Left lung (tissue), 10 donors: ENCODE results near the gene ITGB4. TPM values are rescaled to one million over a fixed set of nuclear protein-coding genes. Genes with fewer than 3 reads are reported as not detected.

Experiments used
- ATAC-seq: fragments of 200-7000 bp; cut with Tn5 transposase; one replicate; pipeline ENCODE4 v1.9.1; 2020; ENCODE audit warnings: moderate library complexity
- DNase-seq, 4 donors: peaks; one replicate each; pipeline ENCODE4 v3.0.0-alpha.2; 2013 to 2020
- H3K27ac ChIP-seq, 2 donors: fragments of 200-600 bp; sonication (generic) in 1 of 2; one replicate each; pipeline versions ENCODE4 v1.5.0 to v1.8.0; 2020 to 2021
- H3K27me3 ChIP-seq, 2 donors: fragments of 200-600 bp; sonication (generic) in 1 of 2; one replicate each; pipeline versions ENCODE4 v1.5.0 to v1.8.0; 2020 to 2021
- H3K36me3 ChIP-seq, 2 donors: fragments of 200-600 bp; sonication (generic) in 1 of 2; one replicate each; pipeline versions ENCODE4 v1.5.0 to v1.8.0; 2020 to 2021
- H3K4me1 ChIP-seq, 2 donors: fragments of 200-600 bp; one replicate each; pipeline ENCODE4 v1.8.0; 2021
- H3K4me3 ChIP-seq, 2 donors: fragments of 200-600 bp; sonication (generic) in 1 of 2; one replicate each; pipeline versions ENCODE4 v1.5.0 to v1.8.0; 2020 to 2021; ENCODE audit warnings: mild to moderate bottlenecking in 1 of 2
- H3K9me3 ChIP-seq, 2 donors: fragments of 200-600 bp; sonication (generic) in 1 of 2; one replicate each; pipeline versions ENCODE4 v1.5.0 to v1.8.0; 2020 to 2021
- intact Hi-C, 2 donors: fragments of 100-400 bp; cut with DNase I; formaldehyde crosslinking; loops; one replicate each; pipeline versions ENCODE4 v1.11.2 to v1.14.2; 2022
- polyA plus RNA-seq, 6 donors: library from polyadenylated mRNA; unstranded; fragments of 120-200 nt; gene quantifications; one replicate each; pipeline ENCODE4 v1.2.1, GENCODE V29; 2013; ENCODE audit not compliant: insufficient read length in 6 of 6
- total RNA-seq, 2 donors: library from RNA; stranded (reverse); fragmentation: NEBNext Ultra II Directional; extraction: Animal tissue kit (Norgen Biotek cat#: 25700); gene quantifications; one replicate each; pipeline ENCODE4 v1.2.1, GENCODE V29; 2021
- TF ChIP-seq, protein P1 (sequence below), 2 donors: fragments of 200-600 bp; sonication (generic) in 1 of 2; IDR thresholded peaks; one replicate each; pipeline versions ENCODE4 v1.5.0 to v1.8.0; 2021; ENCODE audit warnings: antibody characterized with exemption in 2 of 2
- donor health status: DM: no; HTN: yes; CAD: no.
- donor health status: DM: no; HTN: no; CAD: no.

The ITGB4 gene
- total and polyA plus RNA-seq, 8 donors, result 4.6 to 54.8 (median 9.5) TPM

DNA sequence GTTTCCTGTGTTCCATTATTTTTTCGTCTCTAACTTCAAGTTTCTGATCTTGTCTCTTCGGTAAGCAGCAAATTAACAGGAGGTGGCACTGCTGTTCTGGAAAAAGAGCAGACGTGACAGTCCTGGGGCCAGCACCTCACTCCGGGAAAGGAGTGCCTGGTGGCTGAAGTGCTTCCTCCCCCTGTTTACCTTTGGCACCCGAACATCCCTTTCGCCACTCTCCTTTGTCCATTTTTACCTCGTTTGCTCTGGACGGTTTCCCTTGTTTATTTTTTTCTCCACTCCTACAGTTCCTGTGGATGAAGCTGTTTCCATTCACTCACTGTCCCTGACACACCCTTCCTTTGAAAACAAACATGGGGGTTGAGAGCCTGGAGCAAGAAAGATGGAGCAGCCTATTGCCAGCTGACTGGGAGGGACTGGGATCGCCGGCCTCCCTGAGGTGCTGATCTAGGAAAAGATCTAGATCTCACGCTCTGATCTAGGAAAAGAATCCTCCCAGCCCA, 41.5 kb upstream of the ITGB4 start:
- intact Hi-C loops, result no loop called here
- Histone ChIP-seq H3K27ac (peak overlapping the region; percentile 37 to 60), H3K9me3 (no peaks in the 10 kb centered on the region), H3K27me3 (no peaks in the 10 kb centered on the region), H3K36me3 (peaks cover 0 to 43% of the 10 kb centered on the region in 2 donors), H3K4me1 (peaks cover 8 to 46% of the 10 kb centered on the region in 2 donors), H3K4me3 (no peak overlapping the region)
- TF ChIP-seq, protein P1, sequence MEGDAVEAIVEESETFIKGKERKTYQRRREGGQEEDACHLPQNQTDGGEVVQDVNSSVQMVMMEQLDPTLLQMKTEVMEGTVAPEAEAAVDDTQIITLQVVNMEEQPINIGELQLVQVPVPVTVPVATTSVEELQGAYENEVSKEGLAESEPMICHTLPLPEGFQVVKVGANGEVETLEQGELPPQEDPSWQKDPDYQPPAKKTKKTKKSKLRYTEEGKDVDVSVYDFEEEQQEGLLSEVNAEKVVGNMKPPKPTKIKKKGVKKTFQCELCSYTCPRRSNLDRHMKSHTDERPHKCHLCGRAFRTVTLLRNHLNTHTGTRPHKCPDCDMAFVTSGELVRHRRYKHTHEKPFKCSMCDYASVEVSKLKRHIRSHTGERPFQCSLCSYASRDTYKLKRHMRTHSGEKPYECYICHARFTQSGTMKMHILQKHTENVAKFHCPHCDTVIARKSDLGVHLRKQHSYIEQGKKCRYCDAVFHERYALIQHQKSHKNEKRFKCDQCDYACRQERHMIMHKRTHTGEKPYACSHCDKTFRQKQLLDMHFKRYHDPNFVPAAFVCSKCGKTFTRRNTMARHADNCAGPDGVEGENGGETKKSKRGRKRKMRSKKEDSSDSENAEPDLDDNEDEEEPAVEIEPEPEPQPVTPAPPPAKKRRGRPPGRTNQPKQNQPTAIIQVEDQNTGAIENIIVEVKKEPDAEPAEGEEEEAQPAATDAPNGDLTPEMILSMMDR (IDR thresholded peaks at IDR 0.05), result peak in 1 of 2 donors; percentile 17
- DNase-seq (peak in 1 of 4 donors; percentile 64), ATAC-seq (peak; percentile 92)

DNA sequence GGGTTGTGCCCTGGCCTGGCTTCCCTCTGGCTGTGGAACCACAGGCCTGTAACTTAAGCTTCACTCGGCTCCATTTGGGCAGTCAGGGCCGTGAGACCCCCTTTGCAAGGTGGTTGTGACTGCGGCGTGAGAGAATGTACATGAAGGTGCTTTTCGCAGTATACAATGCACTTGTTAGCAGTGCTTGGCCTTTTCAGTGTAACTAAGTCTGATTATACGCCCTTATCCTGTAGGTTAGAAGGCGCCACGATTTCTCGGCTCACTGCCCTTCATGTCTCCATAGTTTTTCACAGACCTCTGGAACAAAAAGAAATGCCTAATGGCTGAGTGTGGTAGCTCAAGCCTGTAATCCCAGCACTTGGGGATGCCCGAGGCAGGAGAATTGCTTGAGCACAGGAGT, 40.8 kb upstream of the ITGB4 start:
- Histone ChIP-seq H3K27ac (peak overlapping the region in 1 of 2 donors; percentile 60), H3K27me3 (no peaks in the 10 kb centered on the region), H3K9me3 (no peaks in the 10 kb centered on the region), H3K4me3 (no peak overlapping the region), H3K36me3 (peaks cover 0 to 43% of the 10 kb centered on the region in 2 donors), H3K4me1 (peaks cover 13 to 46% of the 10 kb centered on the region in 2 donors)
- ATAC-seq (no peak), DNase-seq (no peak)
- TF ChIP-seq, protein P1 (IDR thresholded peaks at IDR 0.05), result no peak
- intact Hi-C loops, result no loop called here

DNA sequence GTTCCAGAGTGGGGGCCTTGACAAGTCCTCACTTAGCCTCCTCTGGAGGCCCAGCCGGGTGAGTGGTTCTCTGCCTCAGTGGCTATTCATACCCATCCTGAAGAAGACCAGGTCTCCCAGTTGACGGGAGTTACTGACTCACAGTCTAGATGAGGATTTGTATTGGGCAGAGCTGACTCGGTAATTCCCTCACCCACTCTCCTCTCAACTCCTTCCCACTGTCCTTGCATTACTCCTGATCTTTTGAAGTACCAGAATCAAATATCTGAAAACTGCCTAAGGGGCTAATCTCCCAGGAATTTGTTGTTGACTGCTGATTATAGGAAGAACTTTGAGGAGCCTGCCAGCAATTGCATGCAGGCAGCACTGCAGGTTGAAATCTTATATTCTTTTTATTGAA, 40.0 kb upstream of the ITGB4 start:
- TF ChIP-seq, protein P1 (IDR thresholded peaks at IDR 0.05), result no peak
- Histone ChIP-seq H3K27me3 (no peaks in the 10 kb centered on the region), H3K36me3 (peaks cover 0 to 37% of the 10 kb centered on the region in 2 donors), H3K27ac (peak overlapping the region in 1 of 2 donors; percentile 21), H3K4me3 (no peak overlapping the region), H3K9me3 (no peaks in the 10 kb centered on the region), H3K4me1 (peaks cover 13 to 54% of the 10 kb centered on the region in 2 donors)
- no peak for DNase-seq
- ATAC-seq, result no peak
- intact Hi-C loops, result no loop called here

DNA sequence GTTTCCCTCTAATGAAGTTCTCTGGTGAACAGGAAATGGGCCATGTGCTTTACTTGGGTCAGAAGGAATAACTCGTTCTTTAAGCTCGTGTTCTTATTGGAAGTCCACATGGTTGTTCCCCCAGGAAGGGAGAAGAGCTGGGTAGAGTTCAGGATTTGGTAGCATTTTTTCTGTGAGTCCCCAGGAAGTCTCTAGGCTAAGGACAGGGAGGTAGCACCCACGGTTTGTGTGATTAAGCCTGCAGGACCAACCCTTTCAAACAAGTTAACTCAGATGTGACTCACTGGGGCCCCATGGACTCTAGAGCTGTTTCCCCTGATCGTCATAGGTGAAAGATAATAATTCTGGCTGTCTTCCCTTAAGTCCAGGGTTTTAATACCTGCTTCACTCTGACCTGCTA, 37.7 kb upstream of the ITGB4 start:
- Histone ChIP-seq H3K27me3 (no peaks in the 10 kb centered on the region), H3K4me1 (peaks cover 13 to 77% of the 10 kb centered on the region in 2 donors), H3K36me3 (peaks cover 0 to 25% of the 10 kb centered on the region in 2 donors), H3K27ac (peak overlapping the region in 1 of 2 donors; percentile 9), H3K9me3 (no peaks in the 10 kb centered on the region), H3K4me3 (no peak overlapping the region)
- DNase-seq (no peak), ATAC-seq (peak; percentile 12)
- TF ChIP-seq, protein P1 (IDR thresholded peaks at IDR 0.05), result no peak
- intact Hi-C loops, result no loop called here

DNA sequence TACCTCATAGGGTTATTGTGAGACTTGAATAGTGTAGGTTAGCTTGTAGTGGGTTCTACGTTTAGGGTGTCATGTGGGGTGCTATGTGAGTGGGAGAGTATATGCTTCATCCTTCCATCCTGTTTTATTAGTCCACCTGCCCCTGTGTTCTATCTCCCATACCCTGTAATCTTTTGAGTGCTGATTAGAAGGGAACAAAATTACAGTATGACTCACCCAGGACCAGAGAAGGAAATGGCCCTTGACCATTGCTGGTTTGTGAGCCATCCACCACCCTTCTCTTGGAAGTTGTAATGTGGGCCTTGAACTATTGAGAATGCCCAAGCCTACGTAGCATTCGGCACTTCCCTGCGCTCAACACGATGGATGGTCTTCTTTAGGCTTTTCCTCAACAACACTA, 37.0 kb upstream of the ITGB4 start:
- no peak overlapping the region for H3K4me3 ChIP-seq
- peaks cover 13 to 80% of the 10 kb centered on the region in 2 donors for H3K4me1 ChIP-seq
- TF ChIP-seq, protein P1 (IDR thresholded peaks at IDR 0.05), result no peak
- no peaks in the 10 kb centered on the region for H3K9me3 ChIP-seq
- intact Hi-C loops, result no loop called here
- no peaks in the 10 kb centered on the region for H3K27me3 ChIP-seq
- no peak for ATAC-seq
- peaks cover 0 to 20% of the 10 kb centered on the region in 2 donors for H3K36me3 ChIP-seq
- no peak for DNase-seq
- peak overlapping the region; percentile 7 to 14 for H3K27ac ChIP-seq
